Activated naive CD8-positive, alpha-beta T cell (primary cell): ENCODE results near the gene ATP13A5.

Experiments
- H3K27ac Mint-ChIP-seq: one replicate; pipeline ENCODE4 v1.8.0; 2021; ENCODE audit warnings: mixed read lengths
- H3K27me3 Mint-ChIP-seq: one replicate; pipeline ENCODE4 v1.8.0; 2021; ENCODE audit warnings: mixed read lengths
- H3K36me3 Mint-ChIP-seq: one replicate; pipeline ENCODE4 v1.8.0; 2021; ENCODE audit warnings: mixed read lengths
- H3K4me1 Mint-ChIP-seq: one replicate; pipeline ENCODE4 v1.8.0; 2021; ENCODE audit warnings: low read depth, mixed read lengths
- H3K4me3 Mint-ChIP-seq: one replicate; pipeline ENCODE4 v1.8.0; 2021; ENCODE audit warnings: mild to moderate bottlenecking, mixed read lengths
- H3K9me3 Mint-ChIP-seq: one replicate; pipeline ENCODE4 v1.8.0; 2021; ENCODE audit warnings: low read depth, mixed read lengths

ATP13A5 gene

GRCh38 chr3:193372783-193373182 lies 5.8 kb downstream of the ATP13A5 start:
- H3K4me1 Mint-ChIP-seq = peaks cover 1% of the 10 kb centered on the region
- H3K27ac Mint-ChIP-seq = no peak overlapping the region
- H3K36me3 Mint-ChIP-seq = no peaks in the 10 kb centered on the region
- no peaks in the 10 kb centered on the region for H3K9me3 Mint-ChIP-seq
- peaks cover 5% of the 10 kb centered on the region for H3K27me3 Mint-ChIP-seq
- no peak overlapping the region for H3K4me3 Mint-ChIP-seq

GRCh38 chr3:193367868-193368267 lies 10.7 kb downstream of the ATP13A5 start:
- H3K4me1 Mint-ChIP-seq = peaks cover 1% of the 10 kb centered on the region
- H3K4me3 Mint-ChIP-seq = no peak overlapping the region
- peaks cover 9% of the 10 kb centered on the region for H3K27me3 Mint-ChIP-seq
- H3K27ac Mint-ChIP-seq = no peak overlapping the region
- H3K36me3 Mint-ChIP-seq = no peaks in the 10 kb centered on the region
- H3K9me3 Mint-ChIP-seq = no peaks in the 10 kb centered on the region

- no peak overlapping the region for H3K27ac Mint-ChIP-seq
- H3K36me3 Mint-ChIP-seq = no peaks in the 10 kb centered on the region
- H3K9me3 Mint-ChIP-seq = no peaks in the 10 kb centered on the region
- no peaks in the 10 kb centered on the region for H3K4me1 Mint-ChIP-seq
- peaks cover 7% of the 10 kb centered on the region for H3K27me3 Mint-ChIP-seq
- H3K4me3 Mint-ChIP-seq = no peak overlapping the region
These were observed 21.3 kb downstream of the ATP13A5 start for GRCh38 chr3:193357291-193357690.

GRCh38 chr3:193354423-193354822 lies 24.1 kb downstream of the ATP13A5 start:
- H3K9me3 Mint-ChIP-seq = no peaks in the 10 kb centered on the region
- peaks cover 5% of the 10 kb centered on the region for H3K27me3 Mint-ChIP-seq
- no peak overlapping the region for H3K4me3 Mint-ChIP-seq
- H3K36me3 Mint-ChIP-seq = no peaks in the 10 kb centered on the region
- no peak overlapping the region for H3K27ac Mint-ChIP-seq
- no peaks in the 10 kb centered on the region for H3K4me1 Mint-ChIP-seq

GRCh38 chr3:193350744-193351143 lies 27.8 kb downstream of the ATP13A5 start:
- Mint-ChIP-seq H3K27ac (no peak overlapping the region), H3K27me3 (peaks cover 8% of the 10 kb centered on the region), H3K9me3 (no peaks in the 10 kb centered on the region), H3K4me1 (no peaks in the 10 kb centered on the region), H3K4me3 (no peak overlapping the region), H3K36me3 (no peaks in the 10 kb centered on the region)

- Mint-ChIP-seq H3K36me3 (no peaks in the 10 kb centered on the region), H3K4me3 (no peak overlapping the region), H3K27ac (no peak overlapping the region), H3K9me3 (no peaks in the 10 kb centered on the region), H3K4me1 (no peaks in the 10 kb centered on the region), H3K27me3 (peaks cover 8% of the 10 kb centered on the region)
These were observed 29.9 kb downstream of the ATP13A5 start for GRCh38 chr3:193348686-193349085.

GRCh38 chr3:193347521-193348501 lies 30.7 kb downstream of the ATP13A5 start:
- Mint-ChIP-seq H3K27me3 (peaks cover 5% of the 10 kb centered on the region), H3K4me3 (no peak overlapping the region)

GRCh38 chr3:193346259-193346658 lies 32.3 kb downstream of the ATP13A5 start:
- H3K4me3 Mint-ChIP-seq = no peak overlapping the region
- H3K9me3 Mint-ChIP-seq = no peaks in the 10 kb centered on the region

More at GRCh38 chr3:193347521-193348501, 30.7 kb downstream of the ATP13A5 start:
- Mint-ChIP-seq H3K9me3 (no peaks in the 10 kb centered on the region), H3K4me1 (no peaks in the 10 kb centered on the region), H3K36me3 (no peaks in the 10 kb centered on the region), H3K27ac (no peak overlapping the region)

GRCh38 chr3:193345431-193345830 lies 33.1 kb downstream of the ATP13A5 start:
- no peak overlapping the region for H3K4me3 Mint-ChIP-seq
- H3K27ac Mint-ChIP-seq = no peak overlapping the region
- no peaks in the 10 kb centered on the region for H3K4me1 Mint-ChIP-seq
- H3K36me3 Mint-ChIP-seq = no peaks in the 10 kb centered on the region
- H3K27me3 Mint-ChIP-seq = peaks cover 4% of the 10 kb centered on the region
- no peaks in the 10 kb centered on the region for H3K9me3 Mint-ChIP-seq

More at GRCh38 chr3:193346259-193346658, 32.3 kb downstream of the ATP13A5 start:
- Mint-ChIP-seq H3K36me3 (no peaks in the 10 kb centered on the region), H3K27ac (no peak overlapping the region), H3K27me3 (peaks cover 4% of the 10 kb centered on the region), H3K4me1 (no peaks in the 10 kb centered on the region)

GRCh38 chr3:193344486-193344885 lies 34.1 kb downstream of the ATP13A5 start:
- Mint-ChIP-seq H3K9me3 (no peaks in the 10 kb centered on the region), H3K27ac (no peak overlapping the region), H3K36me3 (no peaks in the 10 kb centered on the region), H3K4me3 (no peak overlapping the region), H3K27me3 (peaks cover 3% of the 10 kb centered on the region), H3K4me1 (no peaks in the 10 kb centered on the region)

GRCh38 chr3:193343726-193344222 lies 34.8 kb downstream of the ATP13A5 start:
- H3K27me3 Mint-ChIP-seq = peaks cover 2% of the 10 kb centered on the region
- no peak overlapping the region for H3K27ac Mint-ChIP-seq
- H3K36me3 Mint-ChIP-seq = no peaks in the 10 kb centered on the region
- no peaks in the 10 kb centered on the region for H3K4me1 Mint-ChIP-seq
- no peaks in the 10 kb centered on the region for H3K9me3 Mint-ChIP-seq
- H3K4me3 Mint-ChIP-seq = no peak overlapping the region

- no peak overlapping the region for H3K27ac Mint-ChIP-seq
- H3K27me3 Mint-ChIP-seq = peaks cover 2% of the 10 kb centered on the region
- no peaks in the 10 kb centered on the region for H3K36me3 Mint-ChIP-seq
- no peaks in the 10 kb centered on the region for H3K4me1 Mint-ChIP-seq
- H3K4me3 Mint-ChIP-seq = no peak overlapping the region
- H3K9me3 Mint-ChIP-seq = no peaks in the 10 kb centered on the region
These were observed 36.0 kb downstream of the ATP13A5 start for GRCh38 chr3:193342551-193342950.

- Mint-ChIP-seq H3K4me3 (no peak overlapping the region), H3K9me3 (no peaks in the 10 kb centered on the region), H3K4me1 (no peaks in the 10 kb centered on the region), H3K27me3 (peaks cover 2% of the 10 kb centered on the region), H3K27ac (no peak overlapping the region), H3K36me3 (no peaks in the 10 kb centered on the region)
These were observed 43.5 kb downstream of the ATP13A5 start for GRCh38 chr3:193335031-193335430.

GRCh38 chr3:193333229-193333628 lies 45.3 kb downstream of the ATP13A5 start:
- no peaks in the 10 kb centered on the region for H3K9me3 Mint-ChIP-seq
- no peaks in the 10 kb centered on the region for H3K4me1 Mint-ChIP-seq

GRCh38 chr3:193330555-193331204 lies 47.9 kb downstream of the ATP13A5 start:
- Mint-ChIP-seq H3K4me3 (no peak overlapping the region), H3K27me3 (peaks cover 2% of the 10 kb centered on the region), H3K36me3 (no peaks in the 10 kb centered on the region), H3K9me3 (no peaks in the 10 kb centered on the region), H3K4me1 (no peaks in the 10 kb centered on the region), H3K27ac (no peak overlapping the region)

More at GRCh38 chr3:193333229-193333628, 45.3 kb downstream of the ATP13A5 start:
- H3K27ac Mint-ChIP-seq = no peak overlapping the region
- peaks cover 2% of the 10 kb centered on the region for H3K27me3 Mint-ChIP-seq
- no peak overlapping the region for H3K4me3 Mint-ChIP-seq
- H3K36me3 Mint-ChIP-seq = no peaks in the 10 kb centered on the region
